SK-N-SH (cell line): ENCODE measurements around the gene HOXB2. TPM values are rescaled to one million over a fixed set of nuclear protein-coding genes. Genes with fewer than 3 reads are reported as not detected.

ENCODE experiments used
- CTCF ChIA-PET: fragments of 300-600, 350-600 bp; formaldehyde crosslinking; extraction: SDS; loops from one replicate; lab custom pipeline; 2021; lab: Yijun Ruan, JAX
- POLR2A ChIA-PET: fragments of 350-600 bp; sonication (Branson Sonifier 250); formaldehyde crosslinking; extraction: SDS; loops from one replicate; lab custom pipeline; 2020; ENCODE audit warnings: antibody characterized with exemption, inconsistent platforms; lab: Yijun Ruan, JAX
- DNase-seq: peaks from one replicate; pipeline ENCODE4 v3.0.0; 2012
- H2AFZ ChIP-seq: fragments of 200-600 bp; sonication (generic); 2 replicates; pipeline ENCODE4 v1.8.1; 2016; ENCODE audit warnings: antibody characterized with exemption, mild to moderate bottlenecking, low read depth
- H3F3A ChIP-seq: fragments of 200-600 bp; sonication (generic); replicated peaks from 2 replicates; pipeline ENCODE3; 2016; ENCODE audit warnings: antibody characterized with exemption, mild to moderate bottlenecking; ENCODE audit not compliant: insufficient read depth
- H3K27ac ChIP-seq, 2 experiments: fragments of 200-500 bp in 1 of 2; fragments of 200-600 bp in 1 of 2; sonication (Bioruptor generic) in 1 of 2; sonication (generic), shearing (Covaris generic) in 1 of 2; 2 replicates each; pipeline versions ENCODE4 v1.5.1 to v1.6.1; 2014 to 2016; ENCODE audit warnings: low read depth in 2 of 2, inconsistent platforms in 1 of 2, low read length in 1 of 2, mild to moderate bottlenecking in 1 of 2, mixed read lengths in 1 of 2
- H3K27me3 ChIP-seq: fragments of 200-600 bp; sonication (generic), shearing (Covaris generic); 2 replicates; pipeline ENCODE4 v1.6.1; 2016; ENCODE audit warnings: mixed run types; ENCODE audit not compliant: insufficient read depth
- H3K36me3 ChIP-seq, 2 experiments: fragments of 200-500 bp in 1 of 2; fragments of 200-600 bp in 1 of 2; sonication (Bioruptor generic) in 1 of 2; sonication (generic) in 1 of 2; replicated peaks in 1 of 2; 2 replicates each; pipeline versions ENCODE3 to v1.5.1; 2014 to 2016; ENCODE audit warnings: low read length in 1 of 2, mild to moderate bottlenecking in 1 of 2; ENCODE audit not compliant: insufficient read depth in 2 of 2, control insufficient read depth in 1 of 2
- H3K4me1 ChIP-seq, 2 experiments: fragments of 200-500 bp in 1 of 2; fragments of 200-600 bp in 1 of 2; sonication (Bioruptor generic) in 1 of 2; sonication (generic), shearing (Covaris generic) in 1 of 2; 2 replicates each; pipeline versions ENCODE4 v1.5.1 to v1.6.1; 2014 to 2016; ENCODE audit warnings: low read depth in 1 of 2, low read length in 1 of 2, mixed run types in 1 of 2; ENCODE audit not compliant: insufficient read depth in 2 of 2, control insufficient read depth in 1 of 2
- H3K4me2 ChIP-seq: fragments of 200-600 bp; sonication (generic), shearing (Covaris generic); 2 replicates; pipeline ENCODE4 v1.6.1; 2017; ENCODE audit warnings: mixed run types
- H3K4me3 ChIP-seq, 2 experiments: fragments of 200-500 bp in 1 of 2; fragments of 200-600 bp in 1 of 2; sonication (Bioruptor generic) in 1 of 2; sonication (generic), shearing (Covaris generic) in 1 of 2; 2 replicates each; pipeline versions ENCODE4 v1.5.1 to v1.8.1; 2014 to 2016; ENCODE audit warnings: low read depth in 2 of 2, inconsistent platforms in 1 of 2, low read length in 1 of 2, mild to moderate bottlenecking in 1 of 2, mixed read lengths in 1 of 2, moderate library complexity in 1 of 2
- H3K79me2 ChIP-seq: fragments of 200-600 bp; sonication (generic); 2 replicates; pipeline ENCODE4 v1.8.1; 2017; ENCODE audit warnings: mild to moderate bottlenecking; ENCODE audit not compliant: insufficient read depth
- H3K9ac ChIP-seq: fragments of 200-600 bp; sonication (generic); 2 replicates; pipeline ENCODE4 v1.6.1; 2017; ENCODE audit warnings: mixed run types
- H3K9me2 ChIP-seq: fragments of 200-600 bp; sonication (generic); 2 replicates; pipeline ENCODE4 v1.6.1; 2017; ENCODE audit warnings: mixed run types
- H3K9me3 ChIP-seq: fragments of 200-600 bp; sonication (generic); 2 replicates; pipeline ENCODE4 v1.6.1; 2017; ENCODE audit warnings: mixed run types, mild to moderate bottlenecking, moderate library complexity
- H4K20me1 ChIP-seq: fragments of 200-600 bp; sonication (generic); 2 replicates; pipeline ENCODE4 v1.6.1; 2017; ENCODE audit warnings: mild to moderate bottlenecking, mixed run types; ENCODE audit not compliant: insufficient read depth
- CHD2 ChIP-seq: fragments of 150-350 bp; IDR thresholded peaks from 2 replicates; pipeline ENCODE4 v1.6.1; 2018; ENCODE audit warnings: low read length; ENCODE audit not compliant: partially characterized antibody
- CTCF ChIP-seq: fragments of 200-600 bp; sonication (generic); IDR thresholded peaks from 2 replicates; pipeline ENCODE4 v1.6.1; 2017; ENCODE audit warnings: antibody characterized with exemption, mild to moderate bottlenecking, moderate library complexity
- EZH2phosphoT487 ChIP-seq: fragments of 200-600 bp; sonication (generic); IDR thresholded peaks from 2 replicates; pipeline ENCODE4 v1.6.1; 2017; ENCODE audit warnings: low read depth, mixed run types, mild to moderate bottlenecking, antibody characterized with exemption, moderate library complexity, borderline replicate concordance
- FOSL2 ChIP-seq: IDR thresholded peaks from 2 replicates; pipeline ENCODE4 v1.4.0; 2012; ENCODE audit warnings: low read depth, mild to moderate bottlenecking, moderate library complexity, borderline replicate concordance
- FOXJ3 ChIP-seq: sonication (generic); formaldehyde crosslinking; IDR thresholded peaks from 2 replicates; pipeline ENCODE4 v1.5.1; 2020; ENCODE audit warnings: mild to moderate bottlenecking, missing genetic modification reagents
- FOXM1 ChIP-seq: IDR thresholded peaks from 2 replicates; pipeline ENCODE4 v1.4.0; 2012; ENCODE audit warnings: low read depth, mild to moderate bottlenecking
- MEF2A ChIP-seq: IDR thresholded peaks from 2 replicates; pipeline ENCODE4 v1.4.0; 2012; ENCODE audit warnings: low read depth, borderline replicate concordance
- PBX3 ChIP-seq: IDR thresholded peaks from 2 replicates; pipeline ENCODE4; 2012
- REST ChIP-seq: IDR thresholded peaks from 2 replicates; pipeline ENCODE4 v1.6.1; 2012; ENCODE audit warnings: mild to moderate bottlenecking, low read depth, low read length, moderate library complexity
- RXRA ChIP-seq: IDR thresholded peaks from 2 replicates; pipeline ENCODE4 v1.4.0; 2012; ENCODE audit warnings: low read depth, mild to moderate bottlenecking, borderline replicate concordance
- USF1 ChIP-seq: IDR thresholded peaks from 2 replicates; pipeline ENCODE4 v1.4.0; 2012; ENCODE audit warnings: low read depth, borderline replicate concordance
- WGBS: methylation state at CpG from one replicate; pipeline ENCODE4 v1.1.6; 2017; ENCODE audit warnings: low lambda C conversion rate; 5-methylcytosine and 5-hydroxymethylcytosine counted together
- polyA plus RNA-seq, 3 experiments: library from polyadenylated mRNA; depleted of rRNA; stranded (reverse); fragments of >200 nt; gene quantifications; 2 replicates each; pipeline ENCODE4 v1.2.3, GENCODE V29; 2012
- TF ChIP-seq, protein P1 (sequence below): IDR thresholded peaks from 2 replicates; pipeline ENCODE4 v1.4.0; 2012; ENCODE audit warnings: low read depth, borderline replicate concordance
- TF ChIP-seq, protein P2 (sequence below): fragments of 150-350 bp; IDR thresholded peaks from 2 replicates; pipeline ENCODE4 v1.6.1; 2017; ENCODE audit warnings: antibody characterized with exemption, low read length, low read depth, borderline replicate concordance

The HOXB2 gene
- polyA plus RNA-seq, 1 of the 3 experiments (the other 2 are of a cell fraction) = 1.9 TPM

GRCh38 chr17:48559122-48559839, 14.4 kb upstream of the HOXB2 start:
- peaks cover 0 to 2% of the 10 kb centered on the region in 2 experiments; a peak in 1 of 4 replicates for H3K4me1 ChIP-seq
- H2AFZ ChIP-seq = no peak overlapping the region
- H3K9me2 ChIP-seq = no peaks in the 10 kb centered on the region
- no peak overlapping the region for H3K4me2 ChIP-seq
- no peaks in the 10 kb centered on the region for H3K79me2 ChIP-seq
- no peak overlapping the region for H3K4me3 ChIP-seq
- H4K20me1 ChIP-seq = peaks cover 6% of the 10 kb centered on the region; the same call in 1 of the 2 replicates
- CTCF ChIA-PET = interaction anchor here (1.0 to 1.4 kb wide), 4 partner anchors 9 to 59 kb away, joined by 3 to 4 read pairs (median 3); partner anchors contain the start of gene HOXB5
- no peak for DNase-seq
- H3K27ac ChIP-seq = no peak overlapping the region
- H3K9ac ChIP-seq = no peak overlapping the region
- no peaks in the 10 kb centered on the region for H3K9me3 ChIP-seq
- H3K36me3 ChIP-seq = no peaks in the 10 kb centered on the region
- 25% methylated on average over 16 of the region's 16 CpGs for WGBS
- POLR2A ChIA-PET = no interaction called here
- peaks cover 96% of the 10 kb centered on the region for H3K27me3 ChIP-seq
- no peaks in the 10 kb centered on the region for H3F3A ChIP-seq
- peak; percentile 64; the same call in 1 of the 2 replicates for TF ChIP-seq EZH2phosphoT487
- TF ChIP-seq CTCF = no peak
- no peak for TF ChIP-seq PBX3
- TF ChIP-seq, all 33 proteins: peak for 1

DNA sequence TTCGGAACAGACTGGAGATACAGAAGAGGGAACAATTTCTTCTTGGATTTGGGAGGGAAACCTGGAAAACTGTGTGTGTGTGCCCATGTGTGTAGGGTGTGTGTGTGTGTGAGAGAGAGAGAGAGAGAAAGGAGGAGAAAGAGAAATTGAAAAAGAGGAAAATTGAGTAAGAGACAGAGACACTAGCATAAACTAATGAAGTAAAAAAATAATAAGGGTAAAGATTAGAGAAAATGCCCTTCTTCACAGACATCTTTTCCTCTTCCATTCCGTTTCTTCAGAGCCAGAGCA, 13.9 kb upstream of the HOXB2 start:
- no peak overlapping the region for H2AFZ ChIP-seq
- no peaks in the 10 kb centered on the region for H3K36me3 ChIP-seq
- TF ChIP-seq USF1 (no peak), FOXM1 (no peak), REST (no peak), FOXJ3 (CRISPR knock-in tag) (no peak), EZH2phosphoT487 (no peak), CHD2 (no peak), FOSL2 (no peak), MEF2A (no peak), RXRA (no peak)
- TF ChIP-seq, protein P1, sequence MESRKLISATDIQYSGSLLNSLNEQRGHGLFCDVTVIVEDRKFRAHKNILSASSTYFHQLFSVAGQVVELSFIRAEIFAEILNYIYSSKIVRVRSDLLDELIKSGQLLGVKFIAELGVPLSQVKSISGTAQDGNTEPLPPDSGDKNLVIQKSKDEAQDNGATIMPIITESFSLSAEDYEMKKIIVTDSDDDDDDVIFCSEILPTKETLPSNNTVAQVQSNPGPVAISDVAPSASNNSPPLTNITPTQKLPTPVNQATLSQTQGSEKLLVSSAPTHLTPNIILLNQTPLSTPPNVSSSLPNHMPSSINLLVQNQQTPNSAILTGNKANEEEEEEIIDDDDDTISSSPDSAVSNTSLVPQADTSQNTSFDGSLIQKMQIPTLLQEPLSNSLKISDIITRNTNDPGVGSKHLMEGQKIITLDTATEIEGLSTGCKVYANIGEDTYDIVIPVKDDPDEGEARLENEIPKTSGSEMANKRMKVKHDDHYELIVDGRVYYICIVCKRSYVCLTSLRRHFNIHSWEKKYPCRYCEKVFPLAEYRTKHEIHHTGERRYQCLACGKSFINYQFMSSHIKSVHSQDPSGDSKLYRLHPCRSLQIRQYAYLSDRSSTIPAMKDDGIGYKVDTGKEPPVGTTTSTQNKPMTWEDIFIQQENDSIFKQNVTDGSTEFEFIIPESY = no peak
- TF ChIP-seq, protein P2, sequence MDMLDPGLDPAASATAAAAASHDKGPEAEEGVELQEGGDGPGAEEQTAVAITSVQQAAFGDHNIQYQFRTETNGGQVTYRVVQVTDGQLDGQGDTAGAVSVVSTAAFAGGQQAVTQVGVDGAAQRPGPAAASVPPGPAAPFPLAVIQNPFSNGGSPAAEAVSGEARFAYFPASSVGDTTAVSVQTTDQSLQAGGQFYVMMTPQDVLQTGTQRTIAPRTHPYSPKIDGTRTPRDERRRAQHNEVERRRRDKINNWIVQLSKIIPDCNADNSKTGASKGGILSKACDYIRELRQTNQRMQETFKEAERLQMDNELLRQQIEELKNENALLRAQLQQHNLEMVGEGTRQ = no peak
- peaks cover 98% of the 10 kb centered on the region for H3K27me3 ChIP-seq
- 15% methylated on average over 2 of the region's 2 CpGs for WGBS
- CTCF ChIA-PET = interaction anchor here (1.0 to 1.1 kb wide), 2 partner anchors 8 to 35 kb away, joined by 3 read pairs; partner anchors contain the start of gene HOXB5
- no peak for DNase-seq
- POLR2A ChIA-PET = no interaction called here
- peaks cover 6% of the 10 kb centered on the region; the same call in 1 of the 2 replicates for H4K20me1 ChIP-seq
- H3K9ac ChIP-seq = no peak overlapping the region
- H3K4me2 ChIP-seq = no peak overlapping the region
- peaks cover 0 to 2% of the 10 kb centered on the region in 2 experiments; a peak in 1 of 4 replicates for H3K4me1 ChIP-seq
- no peaks in the 10 kb centered on the region for H3K79me2 ChIP-seq
- no peak overlapping the region for H3K27ac ChIP-seq
- no peak overlapping the region for H3K4me3 ChIP-seq
- no peaks in the 10 kb centered on the region for H3F3A ChIP-seq
- H3K9me2 ChIP-seq = no peaks in the 10 kb centered on the region
- no peaks in the 10 kb centered on the region for H3K9me3 ChIP-seq
